Measurements from ENCODE around the gene WSCD1. TPM values are rescaled to one million over a fixed set of nuclear protein-coding genes. Genes with fewer than 3 reads are reported as not detected.

WSCD1 gene
- total RNA-seq, 4 donors from 2014 or later = 0.16 to 4.2 (median 3.0) TPM

DNA sequence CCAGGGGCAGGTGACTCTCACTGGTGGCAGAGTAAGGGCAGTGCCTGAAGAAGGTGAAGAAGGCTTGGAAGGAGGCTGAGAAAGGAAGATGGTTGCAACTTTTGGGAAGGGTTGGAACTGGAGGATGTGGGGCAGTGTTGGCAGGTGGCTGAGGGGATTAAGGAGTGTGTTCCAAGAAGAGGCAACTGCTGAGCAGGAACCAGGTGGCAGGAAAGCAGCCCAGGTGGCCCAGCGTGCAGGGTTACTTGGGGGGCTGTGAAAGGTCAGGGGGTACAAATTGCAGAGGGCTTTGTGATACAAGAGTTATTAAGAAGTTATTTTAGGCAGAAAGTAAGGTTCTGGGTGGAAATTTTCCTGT lies 28.6 kb downstream of the WSCD1 start:
- TF ChIP-seq, protein P1, sequence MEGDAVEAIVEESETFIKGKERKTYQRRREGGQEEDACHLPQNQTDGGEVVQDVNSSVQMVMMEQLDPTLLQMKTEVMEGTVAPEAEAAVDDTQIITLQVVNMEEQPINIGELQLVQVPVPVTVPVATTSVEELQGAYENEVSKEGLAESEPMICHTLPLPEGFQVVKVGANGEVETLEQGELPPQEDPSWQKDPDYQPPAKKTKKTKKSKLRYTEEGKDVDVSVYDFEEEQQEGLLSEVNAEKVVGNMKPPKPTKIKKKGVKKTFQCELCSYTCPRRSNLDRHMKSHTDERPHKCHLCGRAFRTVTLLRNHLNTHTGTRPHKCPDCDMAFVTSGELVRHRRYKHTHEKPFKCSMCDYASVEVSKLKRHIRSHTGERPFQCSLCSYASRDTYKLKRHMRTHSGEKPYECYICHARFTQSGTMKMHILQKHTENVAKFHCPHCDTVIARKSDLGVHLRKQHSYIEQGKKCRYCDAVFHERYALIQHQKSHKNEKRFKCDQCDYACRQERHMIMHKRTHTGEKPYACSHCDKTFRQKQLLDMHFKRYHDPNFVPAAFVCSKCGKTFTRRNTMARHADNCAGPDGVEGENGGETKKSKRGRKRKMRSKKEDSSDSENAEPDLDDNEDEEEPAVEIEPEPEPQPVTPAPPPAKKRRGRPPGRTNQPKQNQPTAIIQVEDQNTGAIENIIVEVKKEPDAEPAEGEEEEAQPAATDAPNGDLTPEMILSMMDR (IDR thresholded peaks at IDR 0.05; ENCODE audit: low read depth) = no peak

GRCh38 chr17:6099492-6099891 lies 29.3 kb downstream of the WSCD1 start:
- TF ChIP-seq, protein P1 (IDR thresholded peaks at IDR 0.05; ENCODE audit: low read depth) = no peak

GRCh38 chr17:6100146-6100545 lies 30.0 kb downstream of the WSCD1 start:
- TF ChIP-seq, protein P1 (IDR thresholded peaks at IDR 0.05; ENCODE audit: low read depth) = no peak

GRCh38 chr17:6100891-6101500 lies 30.8 kb downstream of the WSCD1 start:
- TF ChIP-seq, protein P1 (IDR thresholded peaks at IDR 0.05; ENCODE audit: low read depth) = no peak

GRCh38 chr17:6101706-6102105 lies 31.5 kb downstream of the WSCD1 start:
- TF ChIP-seq, protein P1 (IDR thresholded peaks at IDR 0.05; ENCODE audit: low read depth) = no peak

GRCh38 chr17:6102615-6103014 lies 32.4 kb downstream of the WSCD1 start:
- TF ChIP-seq, protein P1 (IDR thresholded peaks at IDR 0.05; ENCODE audit: low read depth) = no peak

GRCh38 chr17:6104956-6105648 lies 34.9 kb downstream of the WSCD1 start:
- TF ChIP-seq, protein P1 (IDR thresholded peaks at IDR 0.05; ENCODE audit: low read depth) = no peak

Measured in subcutaneous adipose tissue (tissue), 4 donors.